IgD-negative memory B cell (primary cell): ENCODE results near the gene PEAR1. TPM values are rescaled to one million over a fixed set of nuclear protein-coding genes. Genes with fewer than 3 reads are reported as not detected.

Experiments
- H3K27ac Mint-ChIP-seq, 3 donors: one replicate each; pipeline ENCODE4 v1.8.0; 2020 to 2022; ENCODE audit warnings: mild to moderate bottlenecking in 3 of 3, mixed read lengths in 3 of 3, moderate library complexity in 1 of 3
- H3K27me3 Mint-ChIP-seq: one replicate; pipeline ENCODE4 v1.8.0; 2021; ENCODE audit warnings: mixed read lengths
- H3K36me3 Mint-ChIP-seq: one replicate; pipeline ENCODE4 v1.8.0; 2020; ENCODE audit warnings: mild to moderate bottlenecking, mixed read lengths
- H3K4me1 Mint-ChIP-seq, 3 donors: one replicate each; pipeline ENCODE4 v1.8.0; 2020 to 2022; ENCODE audit warnings: mixed read lengths in 3 of 3, mild to moderate bottlenecking in 1 of 3
- H3K4me3 Mint-ChIP-seq, 4 donors: one replicate each; pipeline ENCODE4 v1.8.0; 2020 to 2022; ENCODE audit warnings: mild to moderate bottlenecking in 4 of 4, mixed read lengths in 4 of 4, moderate library complexity in 3 of 4
- H3K9me3 Mint-ChIP-seq, 3 donors: one replicate each; pipeline ENCODE4 v1.8.0; 2020 to 2021; ENCODE audit warnings: mixed read lengths in 3 of 3, mild to moderate bottlenecking in 1 of 3
- polyA plus RNA-seq: library from polyadenylated mRNA; unstranded; fragments of 300-500 nt; fragmentation: Illumina TruSeq; gene quantifications from one replicate; pipeline ENCODE4 v1.2.3, GENCODE V29; 2021

The PEAR1 gene
- polyA plus RNA-seq, 1 donor from 2014 or later = not detected

GRCh38 chr1:156898161-156898566 lies 4.6 kb downstream of the PEAR1 start:
- H3K9me3 Mint-ChIP-seq = no peaks in the 10 kb centered on the region
- H3K27ac Mint-ChIP-seq = peak overlapping the region in 1 of 3 donors; percentile 13
- peaks cover 61% of the 10 kb centered on the region for H3K27me3 Mint-ChIP-seq
- H3K36me3 Mint-ChIP-seq = no peaks in the 10 kb centered on the region
- H3K4me1 Mint-ChIP-seq = peaks cover 0 to 3% (median 0%) of the 10 kb centered on the region in 3 donors
- no peak overlapping the region for H3K4me3 Mint-ChIP-seq

GRCh38 chr1:156898971-156899664 lies 5.6 kb downstream of the PEAR1 start:
- Mint-ChIP-seq H3K27me3 (peaks cover 56% of the 10 kb centered on the region), H3K4me1 (peaks cover 0 to 3% (median 0%) of the 10 kb centered on the region in 3 donors), H3K4me3 (no peak overlapping the region), H3K36me3 (no peaks in the 10 kb centered on the region), H3K27ac (peak overlapping the region in 1 of 3 donors; percentile 19), H3K9me3 (no peaks in the 10 kb centered on the region)

GRCh38 chr1:156899956-156900718 lies 6.6 kb downstream of the PEAR1 start:
- Mint-ChIP-seq H3K27me3 (peaks cover 50% of the 10 kb centered on the region), H3K4me1 (peaks cover 0 to 3% (median 0%) of the 10 kb centered on the region in 3 donors), H3K4me3 (no peak overlapping the region), H3K36me3 (no peaks in the 10 kb centered on the region), H3K9me3 (no peaks in the 10 kb centered on the region), H3K27ac (no peak overlapping the region)

GRCh38 chr1:156900896-156901589 lies 7.5 kb downstream of the PEAR1 start:
- Mint-ChIP-seq H3K36me3 (no peaks in the 10 kb centered on the region), H3K9me3 (no peaks in the 10 kb centered on the region), H3K4me1 (peaks cover 0 to 3% (median 0%) of the 10 kb centered on the region in 3 donors), H3K4me3 (no peak overlapping the region), H3K27ac (peak overlapping the region in 1 of 3 donors; percentile 20), H3K27me3 (peaks cover 49% of the 10 kb centered on the region)

GRCh38 chr1:156901590-156901900 lies 8.0 kb downstream of the PEAR1 start:
- Mint-ChIP-seq H3K27me3 (peaks cover 46% of the 10 kb centered on the region), H3K36me3 (no peaks in the 10 kb centered on the region), H3K4me3 (no peak overlapping the region), H3K27ac (peak overlapping the region in 1 of 3 donors; percentile 20), H3K9me3 (no peaks in the 10 kb centered on the region), H3K4me1 (peaks cover 0 to 3% (median 0%) of the 10 kb centered on the region in 3 donors)

DNA sequence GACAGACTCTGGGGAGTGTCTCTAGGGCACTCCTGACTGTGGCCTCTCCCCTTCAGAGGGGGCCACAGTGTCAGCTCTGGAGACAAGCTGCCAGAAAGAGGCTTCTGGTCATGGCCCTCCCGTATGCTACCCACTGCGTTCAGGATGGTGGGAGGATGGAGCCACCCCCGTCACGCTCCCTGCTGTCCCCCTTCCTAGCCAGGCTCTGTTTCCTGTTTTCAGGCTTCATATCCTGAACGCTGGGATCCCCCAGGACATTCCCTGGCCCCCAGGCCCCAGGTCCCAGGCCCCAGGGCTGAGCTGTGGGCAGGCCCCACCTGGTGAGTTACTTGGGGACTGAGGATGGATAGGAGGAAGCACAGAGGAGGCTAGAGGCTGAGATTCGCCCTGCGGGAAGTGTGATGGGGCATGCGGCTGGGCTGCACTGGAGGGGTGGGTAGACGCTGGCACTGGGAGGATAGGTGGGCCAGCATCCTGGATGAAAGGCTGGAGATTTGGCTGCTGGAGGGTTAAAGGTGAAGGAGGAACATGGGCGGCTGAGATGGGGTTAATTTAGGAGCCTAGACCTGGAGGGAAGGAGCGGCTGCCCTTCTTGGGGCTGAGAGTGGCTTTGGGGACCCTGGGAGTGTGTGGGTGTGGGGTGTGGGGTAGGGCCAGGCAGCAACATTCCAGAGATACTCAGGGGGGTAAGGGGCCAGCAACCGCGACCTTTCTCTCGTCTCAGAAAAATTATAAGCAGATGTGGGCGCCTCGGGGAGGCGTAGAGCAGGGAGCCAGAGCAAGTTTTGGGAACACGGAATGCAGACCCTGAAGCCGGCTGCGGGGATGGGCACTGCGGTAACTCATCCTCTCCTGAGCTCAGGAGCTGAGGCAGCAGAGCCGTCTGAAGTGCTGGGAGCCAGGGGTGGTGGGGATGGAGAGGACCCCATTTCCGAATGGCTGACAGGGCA lies 8.7 kb downstream of the PEAR1 start:
- Mint-ChIP-seq H3K27ac (peak overlapping the region in 1 of 3 donors; percentile 20), H3K4me3 (peak overlapping the region in 2 of 4 donors; percentile 45 to 67), H3K9me3 (peaks cover 0 to 2% (median 0%) of the 10 kb centered on the region in 3 donors), H3K4me1 (peaks cover 2 to 5% (median 3%) of the 10 kb centered on the region in 3 donors), H3K27me3 (peaks cover 44% of the 10 kb centered on the region), H3K36me3 (no peaks in the 10 kb centered on the region)

DNA sequence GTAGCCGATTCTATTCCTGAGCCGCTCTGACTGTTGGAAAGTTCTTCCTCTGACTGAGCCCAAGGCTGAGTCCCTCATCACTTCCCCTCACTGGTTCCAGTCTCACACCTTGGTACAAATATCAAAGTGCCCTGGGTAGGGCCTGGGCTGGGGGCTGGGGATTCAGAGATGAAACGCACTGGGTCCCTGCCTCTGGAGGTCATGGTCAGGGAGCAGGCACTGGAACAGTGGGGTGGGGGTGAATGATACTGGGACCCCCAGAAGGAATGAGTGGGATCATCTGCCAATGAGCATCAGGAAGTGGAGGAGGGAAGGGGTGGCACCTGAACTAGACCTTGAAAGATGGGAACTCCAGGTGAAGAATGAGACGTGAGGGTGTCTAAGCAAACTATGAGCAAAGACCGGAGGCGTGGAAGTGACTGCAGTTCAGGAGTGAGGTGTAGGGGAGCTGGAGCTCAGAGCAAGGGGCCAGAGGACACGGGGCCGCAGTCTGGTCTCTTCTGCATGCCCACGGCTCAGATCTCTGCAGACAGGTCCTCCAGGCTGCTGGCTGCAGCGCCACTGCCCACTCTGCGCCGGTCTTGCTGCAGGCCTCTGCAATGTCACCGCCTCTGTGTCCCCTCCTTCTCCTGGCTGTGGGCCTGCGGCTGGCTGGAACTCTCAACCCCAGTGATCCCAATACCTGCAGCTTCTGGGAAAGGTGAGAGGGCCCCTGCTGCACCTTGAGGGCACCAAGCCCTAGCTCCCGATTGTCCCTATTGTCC lies 10.0 kb downstream of the PEAR1 start:
- H3K27me3 Mint-ChIP-seq = peaks cover 33% of the 10 kb centered on the region
- H3K36me3 Mint-ChIP-seq = no peaks in the 10 kb centered on the region
- peaks cover 2 to 3% (median 3%) of the 10 kb centered on the region in 3 donors for H3K4me1 Mint-ChIP-seq
- no peak overlapping the region for H3K27ac Mint-ChIP-seq
- peaks cover 0 to 2% (median 0%) of the 10 kb centered on the region in 3 donors for H3K9me3 Mint-ChIP-seq
- no peak overlapping the region for H3K4me3 Mint-ChIP-seq

DNA sequence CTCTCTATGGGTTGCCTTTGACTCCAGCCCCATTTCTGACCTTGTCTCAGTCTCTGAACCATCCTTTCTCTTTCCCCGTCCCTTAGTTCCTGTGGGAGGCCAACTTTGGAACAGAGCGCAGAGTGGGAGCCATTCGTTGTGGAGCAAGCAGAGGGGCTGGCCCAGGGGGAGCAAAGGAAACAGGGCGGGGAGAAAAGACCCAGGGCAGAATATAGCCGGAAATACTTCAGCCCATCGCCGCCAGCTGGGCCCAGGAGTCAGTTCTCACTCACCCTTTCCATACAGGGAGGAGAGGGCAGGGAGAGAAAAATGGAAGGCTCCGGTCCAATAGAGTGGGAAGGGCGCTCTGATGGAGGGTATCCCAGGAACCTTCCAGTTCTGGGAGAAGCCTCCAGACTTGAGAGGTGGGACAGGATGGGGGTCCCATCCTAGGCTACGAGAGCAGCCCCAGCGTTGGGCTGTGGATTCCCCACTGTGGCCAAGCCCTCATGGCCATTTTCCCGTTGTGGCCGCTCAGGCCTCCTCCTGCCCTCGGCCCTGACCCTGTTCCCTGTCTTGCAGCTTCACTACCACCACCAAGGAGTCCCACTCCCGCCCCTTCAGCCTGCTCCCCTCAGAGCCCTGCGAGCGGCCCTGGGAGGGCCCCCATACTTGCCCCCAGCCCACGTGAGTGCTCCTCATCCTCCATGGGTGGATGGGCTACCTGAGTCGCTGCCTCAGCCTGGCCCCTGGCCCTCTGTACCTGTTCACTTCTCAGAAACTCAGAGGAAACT lies 10.9 kb downstream of the PEAR1 start:
- Mint-ChIP-seq H3K9me3 (peaks cover 0 to 2% (median 0%) of the 10 kb centered on the region in 3 donors), H3K4me1 (peaks cover 2 to 3% (median 2%) of the 10 kb centered on the region in 3 donors), H3K4me3 (peak overlapping the region in 1 of 4 donors; percentile 35), H3K27me3 (peaks cover 27% of the 10 kb centered on the region), H3K27ac (no peak overlapping the region), H3K36me3 (no peaks in the 10 kb centered on the region)

GRCh38 chr1:156905176-156905575 lies 11.7 kb downstream of the PEAR1 start:
- no peak overlapping the region for H3K27ac Mint-ChIP-seq
- H3K36me3 Mint-ChIP-seq = no peaks in the 10 kb centered on the region
- peaks cover 2 to 3% (median 2%) of the 10 kb centered on the region in 3 donors for H3K4me1 Mint-ChIP-seq
- H3K4me3 Mint-ChIP-seq = no peak overlapping the region
- H3K27me3 Mint-ChIP-seq = peaks cover 22% of the 10 kb centered on the region
- peaks cover 0 to 2% (median 0%) of the 10 kb centered on the region in 3 donors for H3K9me3 Mint-ChIP-seq

DNA sequence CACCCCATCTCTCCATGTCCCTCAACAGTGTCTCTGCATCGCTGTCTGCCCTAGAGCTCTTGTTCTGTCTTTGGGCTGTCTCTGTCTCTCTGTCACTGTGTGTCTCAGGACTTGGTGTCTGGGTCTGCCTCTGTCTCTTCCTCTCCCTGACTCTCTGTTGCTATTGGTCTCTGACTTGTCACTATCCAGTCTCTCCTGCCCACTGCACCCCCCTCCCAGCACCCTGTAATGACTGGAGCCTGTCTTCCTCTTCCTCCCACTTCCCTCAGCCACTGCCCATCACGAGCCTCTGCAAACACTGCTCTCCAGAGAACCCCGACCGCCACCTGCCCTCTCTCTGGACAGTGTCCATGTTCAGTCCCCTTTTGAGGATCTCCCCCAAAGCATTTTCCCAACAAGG lies 12.1 kb downstream of the PEAR1 start:
- no peaks in the 10 kb centered on the region for H3K36me3 Mint-ChIP-seq
- H3K27ac Mint-ChIP-seq = no peak overlapping the region
- H3K27me3 Mint-ChIP-seq = peaks cover 22% of the 10 kb centered on the region
- H3K4me1 Mint-ChIP-seq = peaks cover 2 to 3% (median 2%) of the 10 kb centered on the region in 3 donors
- peaks cover 0 to 2% (median 0%) of the 10 kb centered on the region in 3 donors for H3K9me3 Mint-ChIP-seq
- H3K4me3 Mint-ChIP-seq = peak overlapping the region in 1 of 4 donors; percentile 84

DNA sequence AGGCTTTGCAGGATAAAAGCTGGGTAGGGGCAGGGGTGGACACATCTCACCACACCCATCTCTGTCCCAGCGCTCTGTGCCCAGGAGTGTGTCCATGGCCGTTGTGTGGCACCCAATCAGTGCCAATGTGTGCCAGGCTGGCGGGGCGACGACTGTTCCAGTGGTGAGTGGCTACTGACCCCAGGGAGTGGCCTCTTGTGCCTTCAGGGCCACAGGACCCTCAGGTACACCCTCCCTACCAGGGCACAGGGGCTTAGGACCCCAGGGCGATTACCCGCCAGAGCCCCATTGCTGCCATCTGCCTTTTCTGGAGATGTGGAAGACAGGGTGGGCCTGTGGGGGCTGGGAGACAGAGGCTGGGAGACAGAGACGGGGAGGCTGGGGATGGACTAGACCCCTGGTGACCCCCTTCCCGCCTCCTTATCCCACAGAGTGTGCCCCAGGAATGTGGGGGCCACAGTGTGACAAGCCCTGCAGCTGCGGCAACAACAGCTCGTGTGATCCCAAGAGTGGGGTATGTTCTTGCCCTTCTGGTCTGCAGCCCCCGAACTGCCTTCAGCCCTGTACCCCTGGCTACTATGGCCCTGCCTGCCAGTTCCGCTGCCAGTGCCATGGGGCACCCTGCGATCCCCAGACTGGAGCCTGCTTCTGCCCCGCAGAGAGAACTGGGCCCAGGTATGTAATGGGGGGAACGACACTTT lies 12.8 kb downstream of the PEAR1 start:
- Mint-ChIP-seq H3K4me3 (no peak overlapping the region), H3K27me3 (peaks cover 22% of the 10 kb centered on the region), H3K27ac (no peak overlapping the region), H3K36me3 (no peaks in the 10 kb centered on the region), H3K9me3 (peaks cover 0 to 2% (median 0%) of the 10 kb centered on the region in 3 donors), H3K4me1 (peaks cover 2 to 3% (median 2%) of the 10 kb centered on the region in 3 donors)

DNA sequence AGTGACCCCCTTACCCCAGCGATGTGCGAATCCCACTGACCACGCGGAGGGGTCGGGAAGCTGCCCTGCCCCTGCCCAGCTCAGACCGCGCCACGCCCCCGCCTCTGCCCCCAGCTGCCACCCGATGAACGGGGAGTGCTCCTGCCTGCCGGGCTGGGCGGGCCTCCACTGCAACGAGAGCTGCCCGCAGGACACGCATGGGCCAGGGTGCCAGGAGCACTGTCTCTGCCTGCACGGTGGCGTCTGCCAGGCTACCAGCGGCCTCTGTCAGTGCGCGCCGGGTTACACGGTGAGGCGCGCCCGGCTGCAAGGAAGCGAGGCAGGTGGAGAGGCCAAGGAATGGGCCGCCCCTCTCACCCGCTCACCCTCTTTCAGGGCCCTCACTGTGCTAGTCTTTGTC lies 15.0 kb downstream of the PEAR1 start:
- Mint-ChIP-seq H3K4me3 (no peak overlapping the region), H3K27ac (no peak overlapping the region), H3K9me3 (peaks cover 0 to 2% (median 0%) of the 10 kb centered on the region in 3 donors), H3K4me1 (peaks cover 2 to 3% (median 2%) of the 10 kb centered on the region in 3 donors), H3K36me3 (no peaks in the 10 kb centered on the region), H3K27me3 (peaks cover 22% of the 10 kb centered on the region)
